ENCODE data around the gene SLIT1. TPM values are rescaled to one million over a fixed set of nuclear protein-coding genes. Genes with fewer than 3 reads are reported as not detected.

The SLIT1 gene
- total and polyA plus RNA-seq, 2 of the 8 experiments (the other 6 are each of a cell fraction or from before 2014, with no cell fraction given): 0.70 to 0.88 TPM

DNA sequence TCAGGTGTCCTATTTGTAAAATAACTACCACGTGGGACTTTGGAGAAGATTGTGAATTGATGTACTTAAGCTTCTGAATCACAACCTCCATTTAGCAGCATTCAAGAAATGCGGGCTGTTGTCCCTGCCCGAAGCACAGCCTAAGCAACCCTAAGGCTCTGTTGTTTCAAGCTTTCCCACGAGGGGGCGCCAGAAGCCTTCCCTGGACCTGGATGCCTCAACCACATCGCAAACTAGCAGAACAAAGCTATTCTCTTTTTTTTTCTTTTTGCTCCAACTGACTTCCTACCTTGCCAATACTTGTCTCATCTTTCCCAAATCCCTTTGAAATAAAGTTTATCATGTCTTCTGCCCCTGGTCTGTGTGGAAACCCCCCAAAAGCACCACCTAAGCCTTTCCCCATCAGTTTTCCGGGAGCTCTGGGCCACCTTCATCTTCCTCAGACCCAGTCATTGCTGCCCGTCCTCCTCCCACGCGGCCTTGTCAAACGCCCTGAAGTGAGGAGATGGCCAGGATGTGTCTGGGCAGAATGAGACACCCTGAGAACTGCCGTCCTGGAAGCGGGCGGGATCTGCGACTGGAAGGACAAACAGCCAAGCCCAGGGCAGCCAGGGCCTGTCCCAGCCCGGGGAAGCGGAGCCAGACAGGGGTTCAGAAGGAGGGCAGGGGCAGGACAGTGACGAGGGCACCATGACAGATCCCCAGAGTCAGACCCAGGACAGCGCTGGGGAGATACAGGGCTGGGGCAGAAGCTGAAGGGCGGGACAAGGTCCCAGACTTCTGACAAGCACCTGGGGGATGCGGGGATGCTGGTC, 112.7 kb downstream of the SLIT1 start:
- Histone ChIP-seq H3K4me1 (replicated peaks in 1 of 4; ENCODE audit: control insufficient read depth in 3 of 4, insufficient read depth in 4 of 4, low read length in 3 of 4) (peaks cover 0 to 8% (median under 1%) of the 10 kb centered on the region in 4 experiments; a peak in 3 of 7 replicates), H3K23me2 (ENCODE audit: low read depth, low read length) (no peaks in the 10 kb centered on the region), H4K8ac (ENCODE audit: extremely low read depth, insufficient read depth, low read length) (no peak overlapping the region), H3K27me3 (replicated peaks in 1 of 4; ENCODE audit: control insufficient read depth in 3 of 4, extremely low read depth in 1 of 4, insufficient read depth in 3 of 4, low read length in 3 of 4) (peaks cover 0 to 3% (median 0%) of the 10 kb centered on the region in 4 experiments; a peak in 1 of 7 replicates), H3K36me3 (ENCODE audit: control insufficient read depth in 2 of 4, insufficient read depth in 4 of 4, low read length in 3 of 4) (no peaks in the 10 kb centered on the region), H2AFZ (ENCODE audit: low read length) (no peak overlapping the region), H2BK120ac (replicated peaks; ENCODE audit: low read depth, low read length) (no peak overlapping the region), H3K9ac (replicated peaks in 1 of 4; ENCODE audit: extremely low read depth in 1 of 4, low read depth in 3 of 4, low read length in 3 of 4) (no peak overlapping the region), H3K14ac (ENCODE audit: insufficient read length) (no peak overlapping the region), H3K23ac (ENCODE audit: insufficient read length) (no peak overlapping the region), H4K20me1 (replicated peaks in 1 of 2; ENCODE audit: control insufficient read depth in 1 of 2, insufficient read depth in 2 of 2, low read length in 2 of 2) (no peaks in the 10 kb centered on the region), H3K4me2 (ENCODE audit: insufficient read depth in 1 of 2, low read depth in 2 of 2, low read length in 2 of 2) (no peak overlapping the region), H3K79me2 (ENCODE audit: control insufficient read depth in 1 of 2, insufficient read depth in 2 of 2, low read length in 2 of 2) (no peaks in the 10 kb centered on the region), H3K79me1 (ENCODE audit: low read depth, low read length) (no peaks in the 10 kb centered on the region), H4K5ac (ENCODE audit: insufficient read length, low read depth, low read length) (no peak overlapping the region), H2AK5ac (ENCODE audit: low read depth, low read length) (no peak overlapping the region), H3K4me3 (ENCODE audit: extremely low read depth in 1 of 4, insufficient read depth in 2 of 4, low read depth in 3 of 4, low read length in 4 of 4) (no peak overlapping the region), H4K91ac (replicated peaks; ENCODE audit: insufficient read length, low read length) (peak overlapping the region; percentile 13), H3K9me3 (ENCODE audit: insufficient read depth in 2 of 2, low read depth in 1 of 2, low read length in 1 of 2) (0 out of 4 replicates have a peak, but pooled peaks cover 0 to 3% of the 10 kb centered on the region in 2 experiments), H2BK15ac (ENCODE audit: low read length) (peak overlapping the region; percentile 48; the same call in 1 of the 2 replicates), H3K56ac (replicated peaks; ENCODE audit: insufficient read length, low read depth, low read length) (no peak overlapping the region), H2BK12ac (ENCODE audit: low read depth, low read length) (0 out of 2 replicates have a peak overlapping the region, but pooled peaks have one; percentile 45), H3K4ac (replicated peaks; ENCODE audit: insufficient read length, low read depth, low read length) (no peak overlapping the region), H3K18ac (ENCODE audit: extremely low read depth, low read length) (no peak overlapping the region), H3K27ac (ENCODE audit: low read depth, low read length) (no peak overlapping the region), H2BK5ac (ENCODE audit: low read depth, low read length) (no peak overlapping the region), H2BK20ac (ENCODE audit: low read length) (no peak overlapping the region)
- POLR2A ChIA-PET (ENCODE audit: partially characterized antibody): interaction anchor here (0.8 to 2.0 kb wide), 4 partner anchors 13 to 355 kb away, joined by 3 to 5 read pairs (median 3); no protein-coding TSS in a partner anchor
- 49% methylated on average over 15 of the region's 21 CpGs; no CpG with 5 or more reads in 1 of the 2 experiments for WGBS, 2 experiments (ENCODE audit: extremely low coverage in 1 of 2, insufficient coverage in 1 of 2, insufficient read length in 1 of 2, insufficient replicate concordance in 2 of 2, low coverage in 1 of 2, low lambda C conversion rate in 2 of 2, missing lambda C conversion rate in 1 of 2)
- CTCF ChIA-PET (ENCODE audit: partially characterized antibody): interaction anchor here (0.5 to 42.3 kb wide), 44 partner anchors 9 to 657 kb away, joined by 3 to 1348 read pairs (median 5); partner anchors contain the start of gene SLIT1
- DNase-seq (ENCODE audit: low read depth in 1 of 2, low spot score in 2 of 2) (peak; percentile 56 to 98), FAIRE-seq (peak; percentile 97)
- TF ChIP-seq RAD21 (IDR thresholded peaks at IDR 0.05 in 1 of 2, conservative IDR thresholded peaks at IDR 0.05 in 1 of 2; ENCODE audit: low read depth in 2 of 2, low read length in 2 of 2) (peak; percentile 98), ZNF274 (IDR thresholded peaks at IDR 0.05; ENCODE audit: borderline replicate concordance, extremely low read depth, low read length) (no peak), TBP (IDR thresholded peaks at IDR 0.05; ENCODE audit: low read depth, low read length) (no peak), KDM5A (IDR thresholded peaks at IDR 0.05; ENCODE audit: low read length) (no peak), HDAC2 (IDR thresholded peaks at IDR 0.05; ENCODE audit: borderline replicate concordance in 1 of 2, low read depth in 2 of 2, low read length in 2 of 2) (no peak), GTF2F1 (IDR thresholded peaks at IDR 0.05; ENCODE audit: borderline replicate concordance, low read depth, low read length) (no peak), TAF1 (IDR thresholded peaks at IDR 0.05; ENCODE audit: low read depth, low read length) (no peak)
- TF ChIP-seq, protein P1, sequence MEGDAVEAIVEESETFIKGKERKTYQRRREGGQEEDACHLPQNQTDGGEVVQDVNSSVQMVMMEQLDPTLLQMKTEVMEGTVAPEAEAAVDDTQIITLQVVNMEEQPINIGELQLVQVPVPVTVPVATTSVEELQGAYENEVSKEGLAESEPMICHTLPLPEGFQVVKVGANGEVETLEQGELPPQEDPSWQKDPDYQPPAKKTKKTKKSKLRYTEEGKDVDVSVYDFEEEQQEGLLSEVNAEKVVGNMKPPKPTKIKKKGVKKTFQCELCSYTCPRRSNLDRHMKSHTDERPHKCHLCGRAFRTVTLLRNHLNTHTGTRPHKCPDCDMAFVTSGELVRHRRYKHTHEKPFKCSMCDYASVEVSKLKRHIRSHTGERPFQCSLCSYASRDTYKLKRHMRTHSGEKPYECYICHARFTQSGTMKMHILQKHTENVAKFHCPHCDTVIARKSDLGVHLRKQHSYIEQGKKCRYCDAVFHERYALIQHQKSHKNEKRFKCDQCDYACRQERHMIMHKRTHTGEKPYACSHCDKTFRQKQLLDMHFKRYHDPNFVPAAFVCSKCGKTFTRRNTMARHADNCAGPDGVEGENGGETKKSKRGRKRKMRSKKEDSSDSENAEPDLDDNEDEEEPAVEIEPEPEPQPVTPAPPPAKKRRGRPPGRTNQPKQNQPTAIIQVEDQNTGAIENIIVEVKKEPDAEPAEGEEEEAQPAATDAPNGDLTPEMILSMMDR (IDR thresholded peaks at IDR 0.05; ENCODE audit: control extremely low read depth in 1 of 3, insufficient read depth in 1 of 3, low read depth in 1 of 3, low read length in 3 of 3): peak; percentile 81 to 97 (median 97)

All from H1 (cell line).